Adipocyte (in vitro differentiated cells): Measurements from ENCODE around the gene DNAH9.
A peak's percentile ranks its signal among the peaks of the same experiment; 100 is the strongest.

Source experiments
- DNase-seq: peaks from one replicate; pipeline ENCODE4 v3.0.0-alpha.2; 2015; ENCODE audit warnings: low read depth
- H3K27me3 ChIP-seq: replicated peaks from 2 replicates; pipeline ENCODE4 v1.7.0; 2013; ENCODE audit warnings: mild to moderate bottlenecking, low read length, moderate library complexity; ENCODE audit not compliant: control insufficient read depth, insufficient read depth
- H3K36me3 ChIP-seq: 2 replicates; pipeline ENCODE4 v1.7.0; 2013; ENCODE audit warnings: low read length, mild to moderate bottlenecking, moderate library complexity; ENCODE audit not compliant: control insufficient read depth, insufficient read depth, severe bottlenecking
- H3K4me1 ChIP-seq: 2 replicates; pipeline ENCODE4 v1.7.0; 2013; ENCODE audit warnings: mild to moderate bottlenecking, low read length, moderate library complexity; ENCODE audit not compliant: control insufficient read depth, insufficient read depth
- H3K4me3 ChIP-seq: 2 replicates; pipeline ENCODE4 v1.7.0; 2013; ENCODE audit warnings: mild to moderate bottlenecking, low read length, moderate library complexity
- H3K9ac ChIP-seq: 2 replicates; pipeline ENCODE4 v1.7.0; 2013; ENCODE audit warnings: mild to moderate bottlenecking, low read length, moderate library complexity
- H3K9me3 ChIP-seq: 2 replicates; pipeline ENCODE4 v1.7.0; 2013; ENCODE audit warnings: mild to moderate bottlenecking, low read length, moderate library complexity; ENCODE audit not compliant: control insufficient read depth

The DNAH9 gene

DNA sequence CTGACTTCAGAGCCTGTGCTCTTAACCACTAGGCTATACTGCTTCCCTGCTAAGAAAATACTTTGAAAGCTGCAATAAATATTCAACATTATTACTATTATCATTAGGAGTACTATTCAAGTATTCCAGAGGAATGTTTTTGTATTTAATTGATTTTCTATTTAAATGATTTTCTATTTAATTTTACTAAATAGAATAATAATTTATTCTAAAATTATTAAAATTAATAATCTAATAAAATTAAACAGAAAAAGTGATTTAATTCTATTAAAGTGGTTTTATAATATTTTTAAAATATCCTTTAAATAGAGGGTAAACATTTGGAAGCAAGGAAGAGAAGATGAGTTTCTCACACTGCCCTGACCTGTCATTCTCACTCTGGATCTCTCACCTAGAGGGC lies 173.8 kb downstream of the DNAH9 start:
- no peaks in the 10 kb centered on the region for H3K36me3 ChIP-seq
- DNase-seq = no peak

DNA sequence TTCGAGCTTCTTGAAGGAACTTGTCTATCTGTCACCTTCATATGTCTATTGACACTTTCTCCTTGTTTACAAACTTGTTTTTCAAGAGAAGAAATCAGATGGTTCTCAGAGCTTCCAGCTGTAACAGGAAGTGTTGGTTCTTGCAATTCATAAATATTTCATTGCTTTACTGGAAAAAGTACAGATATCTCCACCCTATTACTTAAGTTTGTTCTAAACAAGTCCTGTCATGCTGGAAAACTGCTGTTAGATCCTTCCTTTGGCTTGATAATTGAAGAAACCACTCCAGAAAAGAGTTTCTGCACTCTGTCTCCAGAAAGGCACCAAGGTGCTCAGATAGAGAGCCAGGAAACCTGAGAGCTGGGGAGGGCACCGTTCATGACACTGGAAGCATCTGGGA lies 181.6 kb downstream of the DNAH9 start:
- Histone ChIP-seq H3K9ac (no peak overlapping the region), H3K4me1 (peaks cover 16% of the 10 kb centered on the region), H3K4me3 (no peak overlapping the region), H3K9me3 (no peaks in the 10 kb centered on the region), H3K36me3 (no peaks in the 10 kb centered on the region), H3K27me3 (peaks cover 19% of the 10 kb centered on the region)
- no peak for DNase-seq

More for the DNA sequence above, 173.8 kb downstream of the DNAH9 start:
- no peak overlapping the region for H3K9ac ChIP-seq
- H3K4me1 ChIP-seq = no peaks in the 10 kb centered on the region
- H3K27me3 ChIP-seq = peaks cover 5% of the 10 kb centered on the region
- H3K4me3 ChIP-seq = no peak overlapping the region
- no peaks in the 10 kb centered on the region for H3K9me3 ChIP-seq

DNA sequence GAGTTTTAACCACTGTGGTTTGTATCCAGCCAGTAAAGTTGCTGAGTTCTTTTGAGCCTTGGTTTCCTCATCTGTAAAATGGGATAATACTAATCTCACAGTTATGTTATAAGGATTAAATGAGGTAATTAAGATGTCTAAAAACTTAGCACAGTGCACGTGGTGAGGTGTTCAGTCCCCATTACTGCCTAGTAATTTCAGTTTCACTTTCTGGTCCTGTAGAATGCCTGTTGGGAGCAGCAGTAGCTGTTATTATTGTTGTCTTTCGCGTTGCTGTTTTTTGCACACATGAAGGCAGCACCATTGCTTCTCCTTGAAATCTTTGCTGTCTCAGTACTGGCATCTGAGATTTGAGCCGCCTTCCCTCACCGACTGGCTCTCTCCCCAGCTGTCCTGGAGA lies 182.4 kb downstream of the DNAH9 start:
- Histone ChIP-seq H3K27me3 (peaks cover 19% of the 10 kb centered on the region), H3K4me3 (peak overlapping the region; percentile 29), H3K9me3 (no peaks in the 10 kb centered on the region), H3K4me1 (peaks cover 16% of the 10 kb centered on the region), H3K9ac (no peak overlapping the region), H3K36me3 (no peaks in the 10 kb centered on the region)
- DNase-seq = no peak

DNA sequence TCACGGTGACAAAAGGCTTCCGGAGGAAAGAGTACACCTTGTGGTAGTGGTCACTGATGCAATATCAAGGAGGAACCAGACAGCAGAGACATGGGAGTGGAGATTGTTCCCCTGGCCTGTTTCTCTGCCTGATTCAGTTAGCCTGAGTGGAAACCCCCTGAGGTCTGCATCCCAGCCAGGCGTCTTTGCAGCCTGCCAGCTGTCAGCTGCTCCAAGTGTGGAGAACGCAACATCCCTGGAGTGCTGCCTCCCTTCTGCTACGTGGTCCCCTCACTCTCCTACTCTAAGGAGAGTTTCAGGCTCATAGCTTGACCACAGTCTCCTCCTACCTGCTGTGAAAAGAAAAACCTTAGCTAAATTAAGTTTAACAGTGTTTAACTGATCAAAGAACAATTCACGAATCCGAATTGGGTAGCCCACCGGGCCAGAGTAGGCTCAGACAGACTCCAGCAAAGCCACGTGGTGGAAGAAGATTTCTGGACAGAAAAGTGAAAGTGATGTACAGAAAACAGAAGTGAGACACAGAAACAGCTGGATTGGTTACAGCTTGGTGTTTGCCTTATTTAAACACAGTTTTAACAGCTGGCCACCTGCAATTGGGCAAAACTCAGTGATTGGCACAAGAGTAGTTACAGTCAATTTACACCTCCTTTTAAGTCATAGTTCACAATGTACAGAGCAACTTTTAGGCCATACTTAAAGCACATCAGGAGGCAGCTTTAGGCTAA lies 188.6 kb downstream of the DNAH9 start:
- no peak overlapping the region for H3K4me3 ChIP-seq
- peaks cover 18% of the 10 kb centered on the region for H3K9me3 ChIP-seq
- peaks cover 18% of the 10 kb centered on the region for H3K27me3 ChIP-seq
- H3K4me1 ChIP-seq = no peaks in the 10 kb centered on the region
- H3K9ac ChIP-seq = no peak overlapping the region
- no peak for DNase-seq
- no peaks in the 10 kb centered on the region for H3K36me3 ChIP-seq

DNA sequence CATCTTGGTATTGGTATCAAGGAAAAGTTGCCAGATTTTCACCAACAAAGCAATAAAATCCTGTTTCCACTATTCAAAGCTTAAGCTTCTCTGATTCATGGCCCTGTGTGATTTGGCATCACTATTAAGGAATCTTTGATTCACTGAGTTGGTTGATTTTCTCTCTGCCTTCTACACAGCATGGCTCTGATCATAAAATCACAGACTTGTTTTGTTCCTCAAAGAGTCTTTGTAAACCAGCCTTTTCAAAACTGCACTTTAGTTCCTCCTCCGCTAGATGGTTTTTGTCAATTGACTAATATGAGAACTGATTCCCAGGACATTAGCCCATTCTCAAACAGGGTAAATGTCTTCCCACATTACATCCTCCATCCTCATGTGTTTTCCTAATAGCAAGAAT lies 197.6 kb downstream of the DNAH9 start:
- H3K27me3 ChIP-seq = peaks cover 10% of the 10 kb centered on the region
- H3K9me3 ChIP-seq = no peaks in the 10 kb centered on the region
- no peaks in the 10 kb centered on the region for H3K36me3 ChIP-seq
- H3K4me1 ChIP-seq = no peaks in the 10 kb centered on the region
- no peak overlapping the region for H3K9ac ChIP-seq
- DNase-seq = no peak
- no peak overlapping the region for H3K4me3 ChIP-seq

DNA sequence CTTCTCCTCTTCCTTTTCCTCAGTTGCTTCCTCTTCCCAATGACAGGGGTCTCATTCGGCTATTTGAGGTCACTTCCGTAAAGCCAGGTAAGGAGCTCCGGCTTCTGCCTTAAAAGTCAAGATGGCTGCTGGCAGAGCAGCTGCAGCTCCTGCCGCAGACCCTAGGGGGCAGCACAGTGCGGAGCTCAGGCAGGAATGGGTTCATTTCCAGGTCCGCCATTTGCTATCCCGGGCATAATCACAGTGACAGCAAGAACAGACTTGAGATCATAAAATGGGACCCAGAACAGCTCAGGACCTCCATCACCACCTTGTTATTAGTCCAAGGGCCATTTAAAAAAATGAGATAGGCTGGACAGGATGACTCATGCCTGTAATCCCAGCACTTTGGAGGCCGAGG lies 199.5 kb downstream of the DNAH9 start:
- no peak overlapping the region for H3K9ac ChIP-seq
- no peaks in the 10 kb centered on the region for H3K9me3 ChIP-seq
- no peak for DNase-seq
- H3K4me3 ChIP-seq = no peak overlapping the region
- H3K4me1 ChIP-seq = no peaks in the 10 kb centered on the region
- peaks cover 7% of the 10 kb centered on the region for H3K27me3 ChIP-seq
- no peaks in the 10 kb centered on the region for H3K36me3 ChIP-seq

DNA sequence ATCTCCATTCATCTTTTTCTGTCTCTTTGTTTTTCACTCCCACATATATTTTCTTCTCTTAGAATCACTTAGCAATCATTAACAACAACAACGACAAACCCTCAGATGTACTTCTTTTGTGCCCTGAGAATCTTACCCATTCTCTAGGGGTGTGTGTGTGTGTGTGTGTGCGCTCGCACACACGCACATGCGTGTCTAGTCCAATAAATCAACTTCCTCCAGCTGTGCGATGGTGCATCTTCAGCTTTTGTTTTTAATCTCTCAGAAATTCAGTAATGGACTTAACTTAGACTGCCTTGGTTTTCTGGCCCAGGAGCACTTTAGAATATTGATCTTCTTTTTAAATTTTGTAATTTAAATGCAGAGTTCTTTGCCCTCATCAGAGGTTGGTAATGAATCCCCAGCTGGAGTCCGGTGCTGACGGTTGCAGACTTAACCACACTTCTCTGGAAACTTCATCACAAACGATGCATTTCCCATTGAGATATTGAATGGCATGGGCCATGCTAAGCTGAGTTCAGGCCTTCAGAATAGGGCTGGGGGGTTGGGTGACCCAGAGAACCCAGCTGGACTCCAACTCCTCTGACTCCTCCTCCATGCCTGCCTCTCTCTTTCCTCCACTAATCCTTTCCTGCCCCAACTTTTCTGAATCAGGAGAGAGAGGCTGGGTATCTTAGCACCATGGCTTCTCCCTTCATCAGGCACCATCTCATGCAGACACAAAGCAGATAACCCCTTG lies 205.1 kb downstream of the DNAH9 start:
- H3K9me3 ChIP-seq = no peaks in the 10 kb centered on the region
- peaks cover 7% of the 10 kb centered on the region for H3K27me3 ChIP-seq
- no peak overlapping the region for H3K9ac ChIP-seq
- H3K4me3 ChIP-seq = no peak overlapping the region
- no peaks in the 10 kb centered on the region for H3K36me3 ChIP-seq
- DNase-seq = no peak
- H3K4me1 ChIP-seq = peaks cover 9% of the 10 kb centered on the region

DNA sequence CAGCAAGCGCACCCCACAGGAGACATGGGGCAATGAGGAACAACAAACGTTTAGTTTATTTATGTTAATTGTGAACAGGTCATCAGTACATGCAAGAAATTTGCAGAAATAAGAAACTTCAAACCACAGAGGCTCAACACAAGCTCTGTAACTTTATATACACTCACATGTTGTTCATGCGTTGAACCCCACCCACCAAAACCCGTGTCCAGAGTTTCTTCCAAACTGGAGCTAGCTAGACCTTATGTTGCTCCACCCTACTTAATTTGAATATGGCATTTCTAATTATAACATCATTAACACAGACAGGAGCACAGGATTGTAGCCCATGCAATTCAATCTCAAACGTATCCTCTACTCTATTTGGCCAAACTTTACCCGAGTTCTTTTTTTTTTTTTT lies 206.9 kb downstream of the DNAH9 start:
- Histone ChIP-seq H3K4me1 (peaks cover 9% of the 10 kb centered on the region), H3K9me3 (no peaks in the 10 kb centered on the region), H3K4me3 (no peak overlapping the region), H3K9ac (no peak overlapping the region), H3K27me3 (peaks cover 7% of the 10 kb centered on the region), H3K36me3 (no peaks in the 10 kb centered on the region)
- DNase-seq = no peak

DNA sequence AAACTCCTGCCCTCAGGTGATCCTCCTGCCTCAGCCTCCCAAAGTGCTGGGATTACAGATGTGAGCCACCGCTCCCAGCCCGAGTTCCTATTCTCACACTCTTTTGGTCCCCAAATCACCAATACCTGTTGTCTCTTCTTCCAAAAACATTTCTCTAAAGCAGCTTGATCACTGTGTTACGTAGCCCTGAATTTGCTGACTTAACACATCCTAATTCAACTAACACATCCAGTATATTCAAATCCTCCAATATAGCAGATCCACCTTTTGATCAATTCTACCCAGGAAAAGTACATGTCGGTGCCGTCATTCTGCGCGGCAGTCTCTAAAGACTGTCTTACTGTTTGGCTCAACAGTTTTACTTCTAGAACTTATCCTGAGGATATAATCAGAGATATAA lies 207.7 kb downstream of the DNAH9 start:
- Histone ChIP-seq H3K27me3 (peaks cover 7% of the 10 kb centered on the region), H3K4me1 (peaks cover 9% of the 10 kb centered on the region)

DNA sequence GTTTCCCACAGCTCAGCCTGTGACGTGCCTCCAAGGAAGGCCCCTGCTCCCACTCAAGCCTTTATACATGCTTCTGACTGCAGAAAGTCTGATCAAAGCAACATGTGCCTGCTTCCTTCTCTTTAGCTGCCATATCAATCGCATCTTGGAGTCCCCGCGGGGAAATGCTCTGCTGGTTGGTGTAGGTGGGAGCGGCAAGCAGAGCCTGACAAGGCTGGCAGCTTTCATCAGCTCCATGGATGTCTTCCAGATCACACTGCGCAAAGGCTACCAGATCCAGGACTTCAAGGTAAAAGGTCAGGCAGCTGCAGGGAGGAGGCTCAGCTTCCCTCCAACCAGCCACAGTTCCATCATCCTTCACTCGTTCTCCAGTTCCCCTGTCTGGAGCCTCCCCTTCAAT lies 209.3 kb downstream of the DNAH9 start:
- H3K4me3 ChIP-seq = no peak overlapping the region
- no peak for DNase-seq
- no peaks in the 10 kb centered on the region for H3K9me3 ChIP-seq

More for the DNA sequence above, 207.7 kb downstream of the DNAH9 start:
- Histone ChIP-seq H3K36me3 (no peaks in the 10 kb centered on the region), H3K9ac (no peak overlapping the region), H3K9me3 (no peaks in the 10 kb centered on the region), H3K4me3 (no peak overlapping the region)
- no peak for DNase-seq

DNA sequence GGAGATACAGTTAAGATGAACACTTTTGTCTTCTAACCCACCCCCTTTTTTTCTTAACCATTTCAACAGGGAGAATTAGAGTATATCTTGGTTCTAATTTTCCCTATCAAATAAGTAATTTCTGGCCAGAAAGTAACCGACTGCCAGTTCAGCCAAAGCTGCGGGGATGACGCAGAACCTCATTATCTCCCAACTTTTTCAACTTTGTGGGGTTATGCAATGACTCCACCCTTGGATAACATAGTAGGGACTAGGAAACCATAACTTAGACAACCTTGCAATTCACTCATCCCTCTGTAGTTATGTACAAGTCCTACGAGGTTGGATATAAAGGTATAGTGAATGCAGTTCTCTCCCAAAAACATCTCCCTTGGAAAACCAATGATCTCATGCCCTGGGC lies 215.0 kb downstream of the DNAH9 start:
- no peaks in the 10 kb centered on the region for H3K9me3 ChIP-seq
- H3K4me1 ChIP-seq = peaks cover 5% of the 10 kb centered on the region
- no peak for DNase-seq
- H3K9ac ChIP-seq = no peak overlapping the region
- H3K27me3 ChIP-seq = no peaks in the 10 kb centered on the region
- H3K4me3 ChIP-seq = no peak overlapping the region
- no peaks in the 10 kb centered on the region for H3K36me3 ChIP-seq

More for the DNA sequence above, 209.3 kb downstream of the DNAH9 start:
- Histone ChIP-seq H3K36me3 (no peaks in the 10 kb centered on the region), H3K4me1 (peaks cover 9% of the 10 kb centered on the region), H3K9ac (no peak overlapping the region), H3K27me3 (peaks cover 7% of the 10 kb centered on the region)
